Thyroid gland (tissue), 4 donors: ENCODE data around the gene HLA-DQA1. TPM values are rescaled to one million over a fixed set of nuclear protein-coding genes. Genes with fewer than 3 reads are reported as not detected.
"Not testable (repeated sequence)": the region's sequence is repeated elsewhere in the genome, so short reads cannot be mapped to it uniquely, and the experiment has no call there.

Source experiments
- DNase-seq, 2 donors: peaks; one replicate each; pipeline ENCODE4 v3.0.0-alpha.2; 2019
- H3K27ac ChIP-seq, 3 donors: fragments of 200-600 bp; sonication (generic); 1 replicate in 2 of 3; 2 replicates in 1 of 3; pipeline ENCODE4 v1.5.1; 2016 to 2019; ENCODE audit warnings: mild to moderate bottlenecking in 1 of 3, moderate library complexity in 1 of 3
- H3K27me3 ChIP-seq: fragments of 200-600 bp; sonication (generic); one replicate; pipeline ENCODE4 v1.5.1; 2019
- H3K36me3 ChIP-seq, 2 donors: fragments of 200-600 bp; sonication (generic); one replicate each; pipeline ENCODE4 v1.5.1; 2016 to 2019
- H3K4me1 ChIP-seq, 2 donors: fragments of 200-600 bp; sonication (generic); one replicate each; pipeline ENCODE4 v1.5.1; 2017 to 2019
- H3K4me3 ChIP-seq, 3 donors: fragments of 200-600 bp; sonication (generic); replicated peaks in 1 of 3; 1 replicate in 2 of 3; 2 replicates in 1 of 3; pipeline ENCODE4 v1.5.1; 2016; ENCODE audit warnings: mild to moderate bottlenecking in 1 of 3
- H3K9me3 ChIP-seq: fragments of 200-600 bp; sonication (generic); one replicate; pipeline ENCODE4 v1.5.1; 2017
- POLR2A ChIP-seq, 2 donors: fragments of 450-650 bp; IDR thresholded peaks; one replicate each; pipeline ENCODE4 v1.6.1; 2017; ENCODE audit warnings: antibody characterized with exemption in 2 of 2, mild to moderate bottlenecking in 2 of 2, moderate library complexity in 1 of 2
- WGBS, 2 donors: methylation state at CpG; one replicate each; pipeline ENCODE4 v1.1.5; 2017; 5-methylcytosine and 5-hydroxymethylcytosine counted together
- intact Hi-C: fragments of 100-400 bp; cut with DNase I; formaldehyde crosslinking; loops from one replicate; pipeline ENCODE4 v1.15.1; 2023
- total RNA-seq, 4 donors: library from RNA; depleted of rRNA; stranded (reverse); fragments of >200 nt; gene quantifications; one replicate each; pipeline ENCODE4 v1.2.3, GENCODE V29; 2016
- TF ChIP-seq, protein P1 (sequence below), 6 experiments: fragments of 200-600 bp in 3 of 6; fragments of 450-650 bp in 3 of 6; sonication (generic) in 3 of 6; IDR thresholded peaks; one replicate each; pipeline ENCODE4 v1.5.1; 2016 to 2019; ENCODE audit warnings: antibody characterized with exemption in 6 of 6, mild to moderate bottlenecking in 2 of 6, inconsistent platforms in 1 of 6, moderate library complexity in 1 of 6

The HLA-DQA1 gene
- total RNA-seq, 4 donors from 2014 or later: 1.7 to 19.6 (median 10.2) TPM

DNA sequence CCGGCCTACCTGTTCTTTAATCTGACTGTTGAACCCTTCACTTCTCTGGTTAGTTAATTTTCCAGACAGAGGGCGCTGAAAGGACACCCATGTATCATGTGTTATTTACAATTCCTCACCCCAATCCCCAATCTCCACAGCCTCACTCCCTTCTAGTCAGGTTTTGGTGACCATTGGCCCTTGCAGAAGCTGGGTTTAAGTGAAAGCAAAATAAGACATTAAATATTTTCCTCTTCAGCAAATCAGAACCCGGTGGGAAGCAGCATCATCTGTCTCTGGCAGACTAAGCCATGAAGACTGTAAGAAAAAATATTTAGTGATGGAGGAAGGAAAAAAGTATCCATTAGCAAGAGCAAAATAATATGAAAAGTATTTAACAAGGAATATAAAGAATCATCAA lies 9.4 kb upstream of the HLA-DQA1 start:
- no peaks in the 10 kb centered on the region for H3K36me3 ChIP-seq
- peak in 1 of 2 donors; percentile 32 for DNase-seq
- no peak overlapping the region for H3K4me3 ChIP-seq
- no peak overlapping the region for H3K27ac ChIP-seq
- no peaks in the 10 kb centered on the region for H3K27me3 ChIP-seq
- TF ChIP-seq, protein P1, sequence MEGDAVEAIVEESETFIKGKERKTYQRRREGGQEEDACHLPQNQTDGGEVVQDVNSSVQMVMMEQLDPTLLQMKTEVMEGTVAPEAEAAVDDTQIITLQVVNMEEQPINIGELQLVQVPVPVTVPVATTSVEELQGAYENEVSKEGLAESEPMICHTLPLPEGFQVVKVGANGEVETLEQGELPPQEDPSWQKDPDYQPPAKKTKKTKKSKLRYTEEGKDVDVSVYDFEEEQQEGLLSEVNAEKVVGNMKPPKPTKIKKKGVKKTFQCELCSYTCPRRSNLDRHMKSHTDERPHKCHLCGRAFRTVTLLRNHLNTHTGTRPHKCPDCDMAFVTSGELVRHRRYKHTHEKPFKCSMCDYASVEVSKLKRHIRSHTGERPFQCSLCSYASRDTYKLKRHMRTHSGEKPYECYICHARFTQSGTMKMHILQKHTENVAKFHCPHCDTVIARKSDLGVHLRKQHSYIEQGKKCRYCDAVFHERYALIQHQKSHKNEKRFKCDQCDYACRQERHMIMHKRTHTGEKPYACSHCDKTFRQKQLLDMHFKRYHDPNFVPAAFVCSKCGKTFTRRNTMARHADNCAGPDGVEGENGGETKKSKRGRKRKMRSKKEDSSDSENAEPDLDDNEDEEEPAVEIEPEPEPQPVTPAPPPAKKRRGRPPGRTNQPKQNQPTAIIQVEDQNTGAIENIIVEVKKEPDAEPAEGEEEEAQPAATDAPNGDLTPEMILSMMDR (IDR thresholded peaks at IDR 0.05): no peak
- TF ChIP-seq POLR2A (IDR thresholded peaks at IDR 0.05): no peak
- intact Hi-C loops: no loop called here
- peaks cover 0 to 4% of the 10 kb centered on the region in 2 donors for H3K4me1 ChIP-seq
- WGBS, 2 donors: 32 to 61% methylated on average over 3 of the region's 3 CpGs
- H3K9me3 ChIP-seq: no peaks in the 10 kb centered on the region

DNA sequence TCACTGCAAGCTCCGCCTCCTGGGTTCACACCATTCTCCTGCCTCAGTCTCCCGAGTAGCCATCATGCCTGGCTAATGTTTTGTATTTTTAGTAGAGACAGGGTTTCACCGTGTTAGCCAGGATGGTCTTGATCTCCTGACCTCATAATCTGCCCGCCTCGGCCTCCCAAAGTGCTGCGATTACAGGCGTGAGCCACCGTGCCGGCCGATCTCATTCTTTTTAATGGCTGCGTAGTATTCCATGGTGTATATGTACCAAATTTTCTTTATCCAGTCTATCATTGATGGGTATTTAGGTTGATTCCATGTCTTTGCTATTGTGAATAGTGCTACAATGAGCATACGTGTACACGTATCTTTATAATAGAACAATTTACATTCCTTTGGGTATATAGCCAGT lies 7.4 kb upstream of the HLA-DQA1 start:
- H3K4me1 ChIP-seq, DNase-seq, H3K9me3 ChIP-seq, H3K27me3 ChIP-seq, H3K36me3 ChIP-seq, intact Hi-C loops, H3K27ac ChIP-seq, H3K4me3 ChIP-seq: not testable (repeated sequence)
- WGBS, 2 donors: 64 to 96% methylated on average over 3 to 13 of the region's 13 CpGs

DNA sequence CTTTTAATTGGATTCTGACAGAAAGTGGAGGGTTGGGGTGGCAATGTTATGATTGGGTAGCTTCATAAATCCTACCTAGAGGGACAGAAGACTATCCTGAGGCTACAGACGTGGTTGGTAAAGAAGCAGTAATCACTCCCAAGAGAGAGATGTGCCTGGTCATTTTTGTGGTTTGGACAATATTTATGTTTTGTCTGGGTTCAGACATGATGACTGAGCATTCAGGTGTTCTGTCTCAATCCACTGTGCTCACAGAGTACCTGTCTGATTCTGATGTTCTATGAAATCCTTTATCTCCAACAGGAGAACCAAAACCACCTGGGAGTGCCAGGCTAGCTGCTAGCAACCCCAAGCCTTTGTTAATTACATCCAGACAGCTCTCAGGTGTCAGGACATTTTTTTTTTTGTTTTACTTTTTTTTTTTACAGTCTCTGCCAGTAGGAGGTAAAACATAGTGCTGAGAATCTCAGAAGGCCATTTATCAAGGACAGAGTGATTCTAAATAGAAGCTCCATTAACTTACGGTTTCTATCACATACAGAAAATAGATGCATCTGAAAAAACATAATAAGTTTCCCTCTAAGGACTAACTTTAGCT lies 1.6 kb upstream of the HLA-DQA1 start:
- Histone ChIP-seq H3K9me3 (no peaks in the 10 kb centered on the region), H3K4me3 (no peak overlapping the region), H3K4me1 (no peaks in the 10 kb centered on the region), H3K36me3 (no peaks in the 10 kb centered on the region), H3K27me3 (no peaks in the 10 kb centered on the region), H3K27ac (no peak overlapping the region)
- intact Hi-C loops: no loop called here
- TF ChIP-seq, protein P1 (IDR thresholded peaks at IDR 0.05): no peak
- no peak for TF ChIP-seq POLR2A (IDR thresholded peaks at IDR 0.05)
- WGBS, 2 donors: 42 to 47% methylated on average over 2 of the region's 2 CpGs
- no peak for DNase-seq

DNA sequence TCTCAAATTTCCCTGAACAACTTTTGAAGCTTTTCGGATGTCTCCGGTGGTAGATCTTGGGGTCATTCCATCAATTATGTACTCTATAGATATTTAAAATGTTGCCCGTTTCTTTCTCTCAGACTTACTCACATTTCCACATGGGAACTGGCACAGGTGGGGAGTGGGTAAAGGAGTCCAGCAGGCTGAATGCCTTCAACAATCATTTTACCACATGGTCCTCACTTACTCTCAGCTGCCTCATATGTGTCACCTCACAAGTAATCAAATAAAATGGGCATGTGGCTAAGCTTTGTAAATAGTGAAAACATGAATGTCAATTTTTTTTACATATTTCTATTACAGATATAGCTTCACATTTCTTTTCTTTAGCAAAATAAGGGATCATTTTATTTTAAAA lies 677 bp downstream of the HLA-DQA1 start:
- Histone ChIP-seq H3K27ac (no peak overlapping the region), H3K4me3 (no peak overlapping the region), H3K36me3 (no peaks in the 10 kb centered on the region), H3K4me1 (no peaks in the 10 kb centered on the region), H3K27me3 (no peaks in the 10 kb centered on the region), H3K9me3 (no peaks in the 10 kb centered on the region)
- no peak for TF ChIP-seq POLR2A (IDR thresholded peaks at IDR 0.05)
- TF ChIP-seq, protein P1 (IDR thresholded peaks at IDR 0.05): no peak
- 32 to 91% methylated on average over 3 of the region's 3 CpGs for WGBS, 2 donors
- intact Hi-C loops: no loop called here
- DNase-seq: no peak

DNA sequence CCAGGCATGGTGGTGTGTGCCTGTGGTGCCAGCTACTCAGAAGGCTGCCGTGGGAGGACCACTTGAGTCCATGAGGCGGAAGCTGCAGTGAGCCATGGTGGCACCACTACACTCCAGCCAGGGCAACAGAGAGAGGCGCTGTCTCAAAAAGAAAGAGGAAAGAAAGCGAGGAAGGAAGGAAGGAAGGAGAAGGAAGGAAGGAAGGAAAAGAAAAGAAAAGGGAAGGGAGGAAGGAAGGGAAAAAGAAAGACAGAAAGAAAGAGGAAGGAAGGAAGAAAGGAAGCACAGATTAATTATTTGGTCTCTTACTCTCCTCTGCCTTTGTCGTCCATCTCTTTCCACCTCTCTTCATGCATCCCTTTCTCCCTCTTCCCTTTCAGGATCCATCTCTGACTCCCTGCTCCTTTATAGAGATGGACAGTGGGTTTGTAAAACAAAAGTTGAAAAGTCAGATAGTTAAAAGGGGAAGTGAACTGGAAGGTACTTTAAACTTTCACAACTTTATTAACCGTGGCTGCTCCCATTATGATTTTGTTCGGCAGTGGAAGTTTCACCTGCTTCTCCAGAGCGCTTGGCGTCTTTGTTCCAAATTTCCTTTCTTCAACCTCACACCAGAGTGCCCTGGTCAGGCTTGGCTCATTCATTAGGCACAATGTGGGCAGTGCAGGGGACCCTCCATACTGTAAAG lies 1.5 kb downstream of the HLA-DQA1 start:
- DNase-seq: no peak
- Histone ChIP-seq H3K4me3 (no peak overlapping the region), H3K9me3 (no peaks in the 10 kb centered on the region), H3K36me3 (no peaks in the 10 kb centered on the region), H3K27ac (no peak overlapping the region), H3K4me1 (no peaks in the 10 kb centered on the region), H3K27me3 (no peaks in the 10 kb centered on the region)
- no peak for TF ChIP-seq POLR2A (IDR thresholded peaks at IDR 0.05)
- TF ChIP-seq, protein P1 (IDR thresholded peaks at IDR 0.05): no peak
- 25 to 69% methylated on average over 4 to 9 of the region's 9 CpGs for WGBS, 2 donors
- intact Hi-C loops: no loop called here
